ENCODE results near the gene PTCHD1. TPM values are rescaled to one million over a fixed set of nuclear protein-coding genes. Genes with fewer than 3 reads are reported as not detected.

The PTCHD1 gene
- total RNA-seq, 4 donors from 2014 or later, result 0.05 to 0.51 (median 0.11) TPM

DNA sequence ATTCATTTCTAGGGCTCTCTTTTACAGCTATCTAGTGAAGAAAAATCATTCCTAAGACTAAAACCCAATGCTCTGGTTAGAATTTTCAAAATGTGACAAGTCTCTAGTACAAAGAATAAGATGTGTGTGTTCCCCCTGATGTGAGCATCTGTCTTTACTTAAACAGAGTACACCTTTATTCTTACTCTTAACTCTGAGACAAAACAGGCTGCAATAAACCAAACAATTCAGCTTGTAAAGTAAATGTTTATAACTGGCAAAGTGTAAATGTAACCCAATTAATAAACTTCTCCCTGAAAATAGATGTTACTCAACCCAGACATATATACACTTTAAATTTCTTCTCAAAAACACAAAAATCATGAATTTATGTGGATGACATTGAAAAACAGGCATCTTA is 51.6 kb downstream of the PTCHD1 start:
- H3K36me3 ChIP-seq, result no peaks in the 10 kb centered on the region
- intact Hi-C loops (cut with DNase I; ENCODE audit: low total_unique reads) (no loop called here), in situ Hi-C loops (cut with MboI; ENCODE audit: low sequenced_read_pairs in 4 of 4) (no loop called here)
- H3K27me3 ChIP-seq, result no peaks in the 10 kb centered on the region
- ATAC-seq, result no peak
- DNase-seq, result no peak
- TF ChIP-seq POLR2A (IDR thresholded peaks at IDR 0.05), result no peak
- TF ChIP-seq, protein P1, sequence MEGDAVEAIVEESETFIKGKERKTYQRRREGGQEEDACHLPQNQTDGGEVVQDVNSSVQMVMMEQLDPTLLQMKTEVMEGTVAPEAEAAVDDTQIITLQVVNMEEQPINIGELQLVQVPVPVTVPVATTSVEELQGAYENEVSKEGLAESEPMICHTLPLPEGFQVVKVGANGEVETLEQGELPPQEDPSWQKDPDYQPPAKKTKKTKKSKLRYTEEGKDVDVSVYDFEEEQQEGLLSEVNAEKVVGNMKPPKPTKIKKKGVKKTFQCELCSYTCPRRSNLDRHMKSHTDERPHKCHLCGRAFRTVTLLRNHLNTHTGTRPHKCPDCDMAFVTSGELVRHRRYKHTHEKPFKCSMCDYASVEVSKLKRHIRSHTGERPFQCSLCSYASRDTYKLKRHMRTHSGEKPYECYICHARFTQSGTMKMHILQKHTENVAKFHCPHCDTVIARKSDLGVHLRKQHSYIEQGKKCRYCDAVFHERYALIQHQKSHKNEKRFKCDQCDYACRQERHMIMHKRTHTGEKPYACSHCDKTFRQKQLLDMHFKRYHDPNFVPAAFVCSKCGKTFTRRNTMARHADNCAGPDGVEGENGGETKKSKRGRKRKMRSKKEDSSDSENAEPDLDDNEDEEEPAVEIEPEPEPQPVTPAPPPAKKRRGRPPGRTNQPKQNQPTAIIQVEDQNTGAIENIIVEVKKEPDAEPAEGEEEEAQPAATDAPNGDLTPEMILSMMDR (IDR thresholded peaks at IDR 0.05 in 4 of 5, conservative IDR thresholded peaks at IDR 0.05 in 1 of 5), result no peak
- peaks cover 0 to 7% of the 10 kb centered on the region in 2 donors for H3K4me1 ChIP-seq
- H3K9me3 ChIP-seq, result no peaks in the 10 kb centered on the region
- H3K27ac ChIP-seq, result no peak overlapping the region
- no peak overlapping the region for H3K4me3 ChIP-seq

DNA sequence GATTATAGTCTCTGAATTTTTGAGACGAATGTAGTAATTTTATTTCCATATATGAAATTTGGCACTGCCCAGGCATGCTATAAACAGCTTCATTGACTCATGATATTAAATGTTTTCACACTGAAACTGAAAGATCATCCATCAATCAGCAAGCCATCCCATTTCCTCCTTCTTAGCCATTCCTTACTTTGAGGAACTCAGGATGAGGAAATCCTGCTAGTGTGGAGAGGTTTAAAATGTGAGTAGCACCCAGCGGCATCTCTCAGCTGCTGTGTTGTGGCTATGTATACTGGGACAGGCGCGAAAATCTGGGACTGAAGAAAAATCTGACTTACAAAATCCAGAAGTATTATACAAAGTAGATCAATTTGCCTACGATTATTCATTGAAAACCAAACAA is 52.1 kb downstream of the PTCHD1 start:
- DNase-seq (no peak), ATAC-seq (no peak)
- TF ChIP-seq, protein P1 (IDR thresholded peaks at IDR 0.05 in 4 of 5, conservative IDR thresholded peaks at IDR 0.05 in 1 of 5), result no peak
- TF ChIP-seq POLR2A (IDR thresholded peaks at IDR 0.05), result no peak
- in situ Hi-C loops (cut with MboI; ENCODE audit: low sequenced_read_pairs in 4 of 4), result no loop called here
- H3K4me1 ChIP-seq, result peaks cover 0 to 7% of the 10 kb centered on the region in 2 donors
- H3K36me3 ChIP-seq, result no peaks in the 10 kb centered on the region
- no peaks in the 10 kb centered on the region for H3K27me3 ChIP-seq
- H3K27ac ChIP-seq, result no peak overlapping the region
- intact Hi-C loops (cut with DNase I; ENCODE audit: low total_unique reads), result no loop called here
- no peak overlapping the region for H3K4me3 ChIP-seq
- H3K9me3 ChIP-seq, result no peaks in the 10 kb centered on the region

DNA sequence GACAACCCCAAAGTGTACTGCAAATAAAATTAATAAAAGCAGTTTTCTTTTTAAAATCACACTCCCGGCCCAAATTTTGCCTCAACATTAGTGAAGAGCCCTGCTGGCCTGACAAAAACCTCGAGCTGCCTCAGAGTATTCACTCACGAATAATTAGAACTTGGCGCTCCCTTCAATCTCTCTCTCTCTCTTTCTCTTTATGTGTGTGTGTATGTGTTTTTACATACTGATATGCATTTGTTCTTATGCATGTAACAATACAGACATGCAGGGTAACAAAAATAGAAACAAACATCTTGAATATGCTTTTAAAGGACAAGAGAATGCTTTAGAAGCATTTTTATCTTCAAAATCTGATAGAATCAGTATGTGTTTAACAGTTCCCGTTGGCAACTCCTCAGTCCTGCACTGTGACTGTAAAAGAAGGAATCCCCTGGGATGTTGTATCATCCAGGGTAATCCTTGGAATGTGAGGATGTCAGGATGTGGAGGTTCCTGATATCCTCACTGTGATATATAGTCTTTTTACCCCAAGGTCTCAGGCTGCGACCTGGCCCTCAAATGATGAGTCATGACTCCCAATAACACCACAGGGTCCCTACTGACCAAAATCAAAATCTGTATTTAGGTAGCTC is 53.0 kb downstream of the PTCHD1 start:
- Histone ChIP-seq H3K9me3 (no peaks in the 10 kb centered on the region), H3K27ac (no peak overlapping the region), H3K4me1 (peaks cover 0 to 7% of the 10 kb centered on the region in 2 donors), H3K27me3 (no peaks in the 10 kb centered on the region), H3K36me3 (no peaks in the 10 kb centered on the region), H3K4me3 (no peak overlapping the region)
- in situ Hi-C loops (cut with MboI; ENCODE audit: low sequenced_read_pairs in 4 of 4), result no loop called here
- ATAC-seq (no peak), DNase-seq (no peak)
- intact Hi-C loops (cut with DNase I; ENCODE audit: low total_unique reads), result no loop called here
- TF ChIP-seq, protein P1 (IDR thresholded peaks at IDR 0.05 in 4 of 5, conservative IDR thresholded peaks at IDR 0.05 in 1 of 5), result no peak
- no peak for TF ChIP-seq POLR2A (IDR thresholded peaks at IDR 0.05)

DNA sequence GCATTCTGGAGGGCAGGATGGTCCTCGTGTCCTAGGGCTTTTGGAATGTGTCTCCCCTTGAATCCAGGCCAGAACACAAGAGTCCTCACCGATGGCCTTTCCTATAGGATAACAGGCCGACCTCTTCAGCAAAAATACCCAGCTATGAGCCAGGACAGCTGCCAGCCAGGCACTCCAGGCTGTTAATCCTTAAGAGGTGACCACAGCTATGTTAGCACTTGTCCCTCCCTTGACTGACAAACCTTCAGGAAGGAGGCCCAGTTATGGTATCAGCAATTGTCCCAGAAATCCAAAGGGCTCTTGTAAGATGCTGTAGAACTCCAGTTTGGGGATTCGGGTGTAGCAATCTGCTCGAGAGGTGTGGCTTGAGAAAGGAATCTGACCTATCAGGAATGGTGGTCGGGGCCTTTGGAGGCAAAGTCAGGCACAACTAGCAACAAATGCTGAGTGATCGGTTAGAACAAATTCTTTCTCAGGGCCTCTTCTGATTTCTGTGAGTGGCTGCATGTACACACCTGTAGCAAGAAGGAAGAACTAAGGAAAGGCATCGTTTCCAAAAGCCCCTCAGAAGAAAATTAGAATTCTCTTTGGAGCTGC is 54.6 kb downstream of the PTCHD1 start:
- TF ChIP-seq, protein P1 (IDR thresholded peaks at IDR 0.05 in 4 of 5, conservative IDR thresholded peaks at IDR 0.05 in 1 of 5), result no peak
- TF ChIP-seq POLR2A (IDR thresholded peaks at IDR 0.05), result no peak
- in situ Hi-C loops (cut with MboI; ENCODE audit: low sequenced_read_pairs in 4 of 4) (no loop called here), intact Hi-C loops (cut with DNase I; ENCODE audit: low total_unique reads) (no loop called here)
- Histone ChIP-seq H3K36me3 (no peaks in the 10 kb centered on the region), H3K4me3 (no peak overlapping the region), H3K27me3 (no peaks in the 10 kb centered on the region), H3K4me1 (peaks cover 0 to 7% of the 10 kb centered on the region in 2 donors), H3K27ac (no peak overlapping the region), H3K9me3 (no peaks in the 10 kb centered on the region)
- DNase-seq, result no peak
- ATAC-seq, result no peak
